Stimulated activated CD4-positive, alpha-beta T cell treated with anti-CD3 and anti-CD28 coated beads, Interleukin-4, amount 100 ng/mL, for 48 hours (primary cell): ENCODE results near the gene HOXC13.

ENCODE experiments used
- DNase-seq, 2 donors: peaks; one replicate each; pipeline ENCODE4 v3.0.0-alpha.2; 2020; ENCODE audit warnings: low read depth in 2 of 2

HOXC13 gene

DNA sequence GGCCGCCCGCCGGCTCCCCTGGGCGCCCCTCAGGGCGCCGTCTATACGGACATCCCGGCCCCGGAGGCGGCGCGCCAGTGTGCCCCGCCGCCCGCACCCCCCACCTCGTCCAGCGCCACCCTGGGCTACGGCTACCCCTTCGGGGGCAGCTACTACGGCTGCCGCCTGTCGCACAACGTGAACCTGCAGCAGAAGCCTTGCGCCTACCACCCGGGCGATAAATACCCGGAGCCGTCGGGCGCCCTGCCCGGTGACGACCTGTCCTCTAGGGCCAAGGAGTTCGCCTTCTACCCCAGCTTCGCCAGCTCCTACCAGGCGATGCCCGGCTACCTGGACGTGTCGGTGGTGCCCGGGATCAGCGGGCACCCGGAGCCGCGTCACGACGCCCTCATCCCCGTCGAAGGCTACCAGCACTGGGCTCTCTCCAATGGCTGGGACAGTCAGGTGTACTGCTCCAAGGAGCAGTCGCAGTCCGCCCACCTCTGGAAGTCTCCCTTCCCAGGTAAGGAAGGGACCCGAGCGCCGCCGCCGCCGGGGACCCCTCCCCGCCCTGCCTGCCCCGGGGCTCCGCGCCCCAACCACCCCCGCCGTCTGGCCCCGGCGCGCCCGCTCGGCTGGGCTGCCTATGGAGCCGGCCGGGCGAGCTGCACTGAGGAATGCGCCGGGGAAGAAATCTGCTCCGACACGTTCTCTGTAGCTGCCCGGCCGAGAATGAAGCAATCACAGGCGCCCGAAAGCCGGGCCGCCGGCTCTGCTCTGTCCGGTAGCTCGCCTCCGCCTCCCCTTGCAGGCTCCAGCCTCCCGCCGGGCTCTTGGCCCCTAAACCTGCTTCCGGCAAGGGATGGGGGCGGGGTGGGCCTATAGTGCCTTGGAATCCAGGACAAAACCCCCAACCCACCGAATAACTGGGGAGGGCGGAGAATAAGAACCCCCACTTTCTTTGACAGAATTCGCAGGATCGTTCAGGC is 794 bp downstream of the HOXC13 start:
- DNase-seq, result no peak

DNA sequence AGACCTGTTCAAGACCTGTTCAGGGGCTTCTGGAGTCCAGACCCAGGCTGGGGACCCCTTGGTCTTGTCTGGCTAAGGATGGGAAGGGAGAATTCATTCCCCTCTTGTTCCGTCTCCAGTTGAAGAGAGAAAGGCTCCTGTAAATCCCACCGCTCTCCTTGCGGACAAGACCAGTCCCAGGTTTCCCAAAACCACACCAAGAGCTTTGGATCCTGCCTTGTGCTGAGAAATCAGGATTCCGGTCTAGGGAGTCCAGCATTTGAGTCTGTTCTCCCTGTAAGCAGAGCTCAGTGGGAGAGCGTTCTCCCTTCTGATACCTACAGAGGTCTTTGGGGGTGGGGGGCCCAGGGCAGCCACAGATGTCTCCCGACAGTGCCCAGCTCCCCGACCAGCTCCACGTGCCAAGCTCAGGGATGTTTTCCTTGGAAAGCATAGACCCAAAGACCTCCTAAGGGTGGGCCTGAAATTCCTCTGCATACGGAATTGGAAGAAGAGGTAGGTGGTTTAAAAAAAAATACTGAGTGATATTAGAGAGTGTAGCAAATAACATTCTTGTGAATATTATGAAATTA is 1.9 kb downstream of the HOXC13 start:
- DNase-seq, result no peak

GRCh38 chr12:53941187-53941586 is 2.6 kb downstream of the HOXC13 start:
- DNase-seq, result no peak

GRCh38 chr12:53941750-53942149 is 3.1 kb downstream of the HOXC13 start:
- DNase-seq, result no peak

DNA sequence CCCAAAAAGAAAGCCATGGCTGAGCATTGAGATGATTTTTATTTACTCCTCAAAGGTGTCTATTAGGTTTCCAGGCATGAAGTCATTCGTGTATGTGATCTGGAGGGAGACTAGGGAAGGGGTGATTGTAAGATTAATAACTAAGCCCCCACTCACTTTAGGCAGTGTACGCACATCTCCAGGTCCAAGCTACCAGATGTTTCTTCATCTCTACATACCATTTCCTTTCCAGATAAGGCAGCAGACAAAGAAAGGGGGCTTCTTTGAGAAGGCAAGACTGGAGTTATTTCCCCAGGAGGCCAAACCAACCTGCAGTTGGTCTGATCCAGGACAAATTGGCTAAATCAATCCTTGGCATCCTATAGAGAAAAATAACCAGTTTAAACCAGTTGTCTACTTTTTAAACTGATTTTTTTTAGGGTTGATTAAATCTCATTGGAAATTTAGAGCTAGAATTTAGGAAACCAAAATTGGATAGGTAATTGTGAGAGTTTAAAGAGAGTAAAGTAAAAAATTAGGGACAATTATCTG is 3.9 kb downstream of the HOXC13 start:
- no peak for DNase-seq

GRCh38 chr12:53944209-53944608 is 5.6 kb downstream of the HOXC13 start:
- no peak for DNase-seq

GRCh38 chr12:53944907-53945847 is 6.5 kb downstream of the HOXC13 start:
- no peak for DNase-seq

- no peak for DNase-seq
Observed at GRCh38 chr12:53947743-53948142, 9.1 kb downstream of the HOXC13 start.

- no peak for DNase-seq
Observed at GRCh38 chr12:53948650-53949593, 10.3 kb downstream of the HOXC13 start.

DNA sequence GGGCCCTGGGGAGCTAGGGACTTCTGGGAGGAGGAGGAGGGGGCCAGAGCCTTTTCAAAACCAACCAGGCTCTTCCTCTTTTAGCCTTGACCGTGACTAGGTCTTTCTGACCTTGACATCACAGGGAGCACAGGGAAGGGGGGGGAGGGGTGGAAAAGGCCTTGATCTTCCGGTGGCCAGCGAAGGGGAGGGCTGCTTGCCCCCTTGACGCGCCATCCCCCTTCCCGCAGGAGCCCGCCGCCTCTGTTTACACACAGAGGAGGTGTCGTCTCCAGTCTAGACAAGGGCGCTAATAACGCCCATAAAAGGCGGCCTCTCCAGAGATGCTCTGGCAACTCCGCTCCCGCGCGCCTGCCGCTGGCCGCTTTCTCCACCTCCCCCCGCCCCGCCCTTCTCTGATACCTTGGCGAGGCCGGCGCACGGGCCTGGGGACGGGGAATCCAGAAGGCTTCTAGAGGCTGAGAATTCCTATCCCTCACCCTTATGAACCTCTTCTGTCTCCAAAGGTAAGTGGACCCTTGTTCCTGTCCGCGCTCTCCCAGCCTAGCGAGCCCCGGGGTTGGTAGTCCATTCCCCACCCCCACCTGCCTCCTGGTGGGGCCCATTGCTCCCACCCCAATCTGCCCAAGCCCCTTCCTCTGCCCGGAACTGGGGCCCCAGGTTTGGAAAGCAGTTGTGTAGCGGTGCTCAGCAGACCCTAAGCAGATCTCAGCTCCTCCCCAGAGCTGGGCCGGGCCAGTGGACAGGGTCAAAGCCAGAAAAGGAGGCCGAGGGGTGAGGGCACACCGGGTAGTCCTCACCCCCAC is 11.2 kb downstream of the HOXC13 start:
- no peak for DNase-seq

DNA sequence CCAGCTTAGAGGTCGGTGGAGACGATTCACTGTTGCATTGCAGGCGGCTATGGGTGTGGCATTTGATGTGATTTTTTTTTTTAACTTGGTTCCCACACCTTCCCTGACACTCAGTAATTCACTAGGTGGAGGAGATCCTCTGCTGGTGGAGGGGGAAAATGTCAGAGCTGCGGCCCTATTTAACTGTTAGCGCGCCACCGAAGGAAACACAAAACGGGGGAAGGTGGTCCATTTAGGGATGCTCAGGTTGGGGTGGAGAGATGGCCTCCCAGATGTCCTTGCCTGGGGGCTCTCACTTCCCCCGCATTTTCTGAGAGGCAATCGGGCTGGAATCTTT is 11.8 kb downstream of the HOXC13 start:
- no peak for DNase-seq

GRCh38 chr12:53950789-53951576 is 12.4 kb downstream of the HOXC13 start:
- DNase-seq, result no peak

DNA sequence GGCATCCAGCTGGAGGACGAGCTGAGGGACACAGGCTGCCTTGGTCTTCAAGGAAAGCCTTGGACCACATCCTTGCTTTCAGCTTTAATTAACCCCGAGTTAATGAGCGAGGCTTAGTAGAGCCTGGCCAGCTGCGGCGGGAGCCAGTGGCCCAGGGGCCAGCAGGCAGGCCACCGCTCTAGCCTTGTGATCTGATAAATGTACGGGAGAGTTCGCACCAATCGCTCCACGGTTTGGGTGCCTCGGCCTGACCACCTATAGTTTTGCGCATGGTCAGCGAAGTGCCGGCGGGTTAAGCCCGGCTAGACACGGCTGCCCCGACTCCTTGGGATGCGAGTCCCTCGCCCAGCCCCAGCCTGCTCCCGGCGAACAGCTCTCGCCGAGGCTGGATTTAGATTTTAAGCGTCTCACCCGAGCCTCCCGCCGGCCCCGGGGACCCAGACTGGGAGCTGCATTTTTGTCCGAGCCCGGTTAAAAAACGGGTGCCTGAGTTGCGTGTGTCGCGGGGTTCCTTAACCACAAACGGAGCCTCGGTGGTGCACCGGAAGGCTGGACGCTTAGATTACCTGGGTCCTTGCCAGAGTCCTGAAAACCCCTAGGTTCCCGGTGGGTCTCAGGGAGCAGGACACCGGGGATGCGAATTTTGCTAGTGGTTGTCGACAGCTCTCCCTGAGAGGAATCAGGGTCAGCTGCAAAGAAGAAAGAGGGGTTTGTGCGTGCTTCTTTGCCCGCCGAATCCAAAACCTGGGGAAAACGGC is 13.1 kb downstream of the HOXC13 start:
- DNase-seq, result no peak

DNA sequence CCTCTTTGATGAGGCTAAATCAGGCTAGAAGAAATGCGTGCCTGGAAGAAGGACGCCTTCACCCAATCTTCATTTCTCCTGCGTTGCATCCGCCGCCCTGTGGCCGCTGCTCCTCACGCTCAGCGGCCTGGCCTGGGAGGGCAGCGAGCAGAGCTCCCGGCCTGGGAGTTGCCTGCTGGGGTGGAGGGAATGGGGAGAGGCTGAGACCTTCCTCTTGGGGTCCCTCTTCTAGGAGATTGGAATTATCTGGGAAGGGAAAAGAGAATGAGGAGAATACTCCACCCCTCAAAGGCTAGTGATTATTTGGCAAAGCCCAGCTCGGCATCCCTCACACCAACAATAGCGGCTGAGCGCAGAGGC is 13.7 kb downstream of the HOXC13 start:
- no peak for DNase-seq

DNA sequence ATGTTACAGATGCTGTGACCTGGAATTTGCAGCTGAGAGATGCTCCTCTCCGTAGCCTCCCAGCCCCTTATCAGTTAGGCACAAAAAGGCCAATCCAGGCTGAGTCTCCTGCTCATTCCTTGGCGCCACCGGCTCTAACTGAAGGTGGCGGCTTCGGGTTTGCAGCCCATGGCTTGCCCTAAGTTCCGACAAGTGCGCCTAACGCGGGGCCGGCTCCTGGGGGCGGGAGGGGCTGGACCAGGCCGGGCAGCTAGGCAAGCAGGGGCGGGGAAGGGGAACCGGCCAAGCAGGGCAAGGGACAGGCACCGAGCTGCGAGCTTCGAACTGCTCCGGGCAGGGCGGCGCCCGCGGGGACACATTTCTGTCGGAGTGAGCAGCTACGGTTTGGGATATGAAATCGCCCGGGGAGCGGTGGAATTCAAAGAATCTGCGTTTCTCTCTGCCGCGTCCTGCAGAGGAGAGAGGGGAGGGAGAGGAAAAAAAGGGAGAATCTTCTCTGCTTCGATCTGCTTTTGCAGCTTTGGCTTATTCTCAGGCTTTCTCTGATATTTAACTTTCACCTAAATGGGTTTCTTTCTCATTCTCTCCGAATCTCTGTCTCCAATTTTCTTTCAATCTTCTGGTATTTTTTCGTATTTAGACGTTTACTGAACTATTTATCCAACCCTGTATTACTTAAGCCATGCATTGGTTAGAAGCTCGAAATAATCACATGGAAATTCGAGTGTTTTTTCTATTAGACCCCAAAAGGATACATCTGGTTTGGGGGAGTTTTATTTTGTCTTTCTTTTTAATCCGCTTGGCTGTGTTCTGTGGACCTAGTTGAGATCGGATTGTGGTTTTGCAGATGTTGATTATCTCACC is 14.5 kb downstream of the HOXC13 start:
- DNase-seq, result no peak

DNA sequence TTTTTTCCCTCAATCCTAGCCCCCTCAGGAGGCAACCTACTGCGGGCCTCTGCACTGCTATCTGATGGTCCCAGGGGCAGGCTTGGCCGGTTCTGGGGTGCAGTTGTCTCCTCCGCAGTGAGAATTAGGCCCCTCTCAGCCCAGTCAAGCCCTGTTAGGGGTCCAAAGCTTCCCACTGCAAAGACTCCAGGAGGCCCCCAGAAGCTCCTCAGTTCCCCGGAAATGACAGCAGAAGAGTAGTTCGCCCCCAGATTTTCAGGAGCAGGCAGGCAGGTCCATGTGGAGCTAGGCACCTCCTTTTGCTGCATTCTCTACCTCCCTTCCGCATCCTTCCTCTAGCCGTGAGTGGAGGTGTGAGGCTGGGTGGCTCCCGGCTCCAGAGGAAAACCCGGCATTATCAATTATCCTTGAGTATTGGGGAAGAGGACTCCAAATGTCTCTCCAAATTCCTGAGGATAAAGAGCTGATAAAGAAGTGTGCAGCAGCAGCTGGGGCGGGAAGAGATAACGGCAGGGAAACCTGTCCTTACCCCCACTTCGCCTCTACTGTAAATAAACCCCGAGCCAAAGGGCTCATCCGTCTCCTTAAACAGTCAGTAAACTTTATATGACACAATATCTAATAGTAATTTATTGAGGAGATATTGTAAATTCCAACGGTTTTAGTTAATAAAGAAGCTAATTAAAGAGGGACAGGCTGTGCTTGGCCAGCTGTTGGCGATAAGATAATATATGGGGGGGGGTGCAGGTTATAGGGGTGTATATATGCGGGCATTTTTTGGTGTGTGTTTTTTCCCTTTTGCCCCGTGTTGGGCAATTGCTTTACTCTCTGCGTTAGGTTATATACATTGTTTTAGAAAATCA is 15.4 kb downstream of the HOXC13 start:
- DNase-seq, result no peak

DNA sequence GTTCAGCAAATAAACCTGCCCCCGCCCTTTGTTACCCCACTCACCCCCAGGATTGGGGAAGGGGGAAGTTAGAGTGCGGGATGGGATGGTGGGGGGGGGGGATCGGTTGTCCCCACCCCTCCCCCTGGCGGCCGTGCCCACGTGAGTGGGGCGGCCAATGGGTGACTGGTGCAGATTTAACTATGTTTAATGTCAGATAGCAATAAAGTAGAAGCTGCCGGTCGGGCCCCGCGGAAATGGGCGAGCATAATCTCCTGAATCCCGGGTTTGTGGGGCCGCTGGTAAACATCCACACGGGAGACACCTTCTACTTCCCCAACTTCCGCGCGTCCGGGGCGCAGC is 16.0 kb downstream of the HOXC13 start, which contains the start of gene HOXC12:
HOXC12 (plus strand) TSS at position 210 of the 342 bp plus-strand sequence; CDS start at position 237, 27 bp downstream.
- no peak for DNase-seq
